ENCODE data around the gene EXOC4.

DNA sequence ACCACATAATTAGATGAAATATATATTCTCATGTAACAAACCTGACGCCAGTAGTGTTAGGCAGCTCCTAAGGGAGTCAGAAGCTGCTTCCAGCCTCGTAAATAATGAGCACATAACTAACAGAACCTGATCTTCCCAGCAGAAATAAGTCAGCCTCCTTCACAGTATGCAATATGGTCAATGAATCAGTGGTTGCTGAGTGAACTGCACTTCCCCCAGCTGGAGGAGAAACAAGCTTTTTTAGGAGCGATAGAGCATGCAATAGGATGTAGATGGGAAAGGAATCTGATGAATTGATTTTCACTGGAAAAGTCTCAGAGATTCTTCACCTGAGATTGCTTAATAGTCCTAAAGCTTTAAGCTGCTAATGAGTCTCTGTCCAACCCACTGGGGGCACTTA lies 537.1 kb downstream of the EXOC4 start:
- TF ChIP-seq EZH2phosphoT487 (IDR thresholded peaks at IDR 0.05; ENCODE audit: insufficient read depth, low read depth): no peak
- TF ChIP-seq EZH2 (IDR thresholded peaks at IDR 0.05; ENCODE audit: insufficient read depth, poor library complexity, severe bottlenecking): no peak
